HG03139 (cell line): Measurements from ENCODE around the gene ZNF28.
"Not testable (repeated sequence)": the region's sequence is repeated elsewhere in the genome, so short reads cannot be mapped to it uniquely, and the experiment has no call there.

ENCODE experiments used
- ATAC-seq: cut with Tn5 transposase; IDR thresholded peaks from one replicate; pipeline ENCODE4 v1.9.1; 2021; ENCODE audit not compliant: unreplicated experiment

ZNF28 gene

GRCh38 chr19:52821204-52821960, at the start of gene ZNF28:
TSS of gene ZNF28 (minus strand) at chr19:52821633. CDS start at chr19:52817958, 3,675 bp downstream.
- ATAC-seq, result peak; percentile 90

GRCh38 chr19:52868031-52868430, 46.6 kb upstream of the ZNF28 start:
- not testable (repeated sequence) for ATAC-seq

- ATAC-seq, result peak; percentile 98
Observed at GRCh38 chr19:52857378-52858191, 36.2 kb upstream of the ZNF28 start, which contains the start of gene ZNF468. TSS of gene ZNF468 (minus strand) at chr19:52857619. CDS start at chr19:52854272, 3,347 bp downstream.

- ATAC-seq, result not testable (repeated sequence)
Observed at GRCh38 chr19:52856540-52857377, 35.3 kb upstream of the ZNF28 start.

- not testable (repeated sequence) for ATAC-seq
Observed at GRCh38 chr19:52847352-52847751, 25.9 kb upstream of the ZNF28 start.

- ATAC-seq, result not testable (repeated sequence)
Observed at GRCh38 chr19:52840825-52841465, 19.5 kb upstream of the ZNF28 start.

GRCh38 chr19:52834289-52834688, 12.9 kb upstream of the ZNF28 start:
- ATAC-seq, result not testable (repeated sequence)

GRCh38 chr19:52833541-52833940, 12.1 kb upstream of the ZNF28 start:
- ATAC-seq, result not testable (repeated sequence)

- not testable (repeated sequence) for ATAC-seq
Observed at GRCh38 chr19:52829866-52830265, 8.4 kb upstream of the ZNF28 start.

GRCh38 chr19:52825765-52826164, 4.3 kb upstream of the ZNF28 start:
- no peak for ATAC-seq

GRCh38 chr19:52823676-52824075, 2.2 kb upstream of the ZNF28 start:
- no peak for ATAC-seq

GRCh38 chr19:52820472-52821203, 795 bp downstream of the ZNF28 start:
- ATAC-seq, result not testable (repeated sequence)

GRCh38 chr19:52809801-52810200, 11.6 kb downstream of the ZNF28 start:
- no peak for ATAC-seq

GRCh38 chr19:52799950-52800640, 21.3 kb downstream of the ZNF28 start:
- ATAC-seq, result not testable (repeated sequence)

GRCh38 chr19:52789440-52789839, 32.0 kb downstream of the ZNF28 start:
- ATAC-seq, result no peak

GRCh38 chr19:52786464-52787354, 34.7 kb downstream of the ZNF28 start, which contains the start of gene ZNF600:
TSS of gene ZNF600 (minus strand) at chr19:52786791. CDS start at chr19:52778888, 7,903 bp downstream.
- ATAC-seq, result peak; percentile 83

GRCh38 chr19:52786078-52786463, 35.4 kb downstream of the ZNF28 start:
- peak; percentile 26 for ATAC-seq

- no peak for ATAC-seq
Observed at GRCh38 chr19:52785506-52785905, 35.9 kb downstream of the ZNF28 start.
